ENCODE measurements around the gene ESCO1.

The ESCO1 gene

DNA sequence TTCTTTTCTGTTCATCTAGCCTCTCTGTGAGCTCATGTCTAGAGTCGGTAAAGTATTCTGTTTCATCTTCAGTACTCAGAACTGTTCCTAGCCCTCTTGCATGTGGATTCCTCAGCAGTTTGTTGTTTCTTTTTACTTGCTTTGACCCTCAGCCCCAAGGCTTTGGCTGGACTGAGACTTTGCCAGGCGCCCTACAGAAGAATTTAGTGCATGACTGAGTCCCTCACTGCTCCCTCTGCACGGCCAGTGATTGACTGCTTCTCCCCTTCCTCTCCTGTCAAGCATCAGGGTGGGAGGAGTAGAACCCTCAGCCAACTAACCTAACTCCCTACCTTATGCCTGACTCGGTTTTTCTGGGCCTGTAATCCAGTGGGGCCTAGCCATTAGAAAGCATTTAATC lies 109.8 kb downstream of the ESCO1 start:
- H3K4me3 ChIP-seq (ENCODE audit: control insufficient read depth, low read depth, low read length), result no peak overlapping the region
- no peak for DNase-seq (ENCODE audit: low read depth)
- TF ChIP-seq, protein P1, sequence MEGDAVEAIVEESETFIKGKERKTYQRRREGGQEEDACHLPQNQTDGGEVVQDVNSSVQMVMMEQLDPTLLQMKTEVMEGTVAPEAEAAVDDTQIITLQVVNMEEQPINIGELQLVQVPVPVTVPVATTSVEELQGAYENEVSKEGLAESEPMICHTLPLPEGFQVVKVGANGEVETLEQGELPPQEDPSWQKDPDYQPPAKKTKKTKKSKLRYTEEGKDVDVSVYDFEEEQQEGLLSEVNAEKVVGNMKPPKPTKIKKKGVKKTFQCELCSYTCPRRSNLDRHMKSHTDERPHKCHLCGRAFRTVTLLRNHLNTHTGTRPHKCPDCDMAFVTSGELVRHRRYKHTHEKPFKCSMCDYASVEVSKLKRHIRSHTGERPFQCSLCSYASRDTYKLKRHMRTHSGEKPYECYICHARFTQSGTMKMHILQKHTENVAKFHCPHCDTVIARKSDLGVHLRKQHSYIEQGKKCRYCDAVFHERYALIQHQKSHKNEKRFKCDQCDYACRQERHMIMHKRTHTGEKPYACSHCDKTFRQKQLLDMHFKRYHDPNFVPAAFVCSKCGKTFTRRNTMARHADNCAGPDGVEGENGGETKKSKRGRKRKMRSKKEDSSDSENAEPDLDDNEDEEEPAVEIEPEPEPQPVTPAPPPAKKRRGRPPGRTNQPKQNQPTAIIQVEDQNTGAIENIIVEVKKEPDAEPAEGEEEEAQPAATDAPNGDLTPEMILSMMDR (IDR thresholded peaks at IDR 0.05; ENCODE audit: control insufficient read depth, insufficient read depth, low read depth, low read length, missing control alignments), result no peak

DNA sequence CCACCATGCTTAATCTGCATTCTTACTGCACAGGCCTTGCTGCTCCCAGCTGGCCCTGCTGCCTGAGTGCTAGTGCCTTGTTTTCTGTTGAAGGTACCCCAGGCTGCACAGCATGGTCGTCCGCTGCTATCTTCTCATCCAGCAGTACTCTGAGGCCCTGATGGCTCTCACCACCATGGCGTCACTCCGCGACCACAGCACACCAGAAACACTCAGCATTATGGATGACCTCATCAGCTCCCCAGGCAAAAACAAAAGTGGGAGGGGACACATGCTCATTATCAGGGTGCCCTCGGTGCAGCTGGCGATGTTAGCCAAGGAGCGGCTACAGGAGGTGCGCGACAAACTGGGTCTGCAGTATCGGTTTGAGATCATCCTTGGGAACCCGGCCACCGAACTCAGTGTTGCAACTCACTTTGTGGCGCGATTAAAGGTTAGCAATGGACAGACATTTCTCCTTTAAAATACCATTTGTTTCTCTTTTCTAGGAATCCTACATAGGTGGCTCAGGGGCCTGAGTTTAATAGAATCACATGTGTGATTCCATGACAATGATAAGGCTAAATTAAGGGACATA lies 110.5 kb downstream of the ESCO1 start:
- H3K4me3 ChIP-seq (ENCODE audit: control insufficient read depth, low read depth, low read length), result no peak overlapping the region
- TF ChIP-seq, protein P1 (IDR thresholded peaks at IDR 0.05; ENCODE audit: control insufficient read depth, insufficient read depth, low read depth, low read length, missing control alignments), result no peak
- DNase-seq (ENCODE audit: low read depth), result no peak

DNA sequence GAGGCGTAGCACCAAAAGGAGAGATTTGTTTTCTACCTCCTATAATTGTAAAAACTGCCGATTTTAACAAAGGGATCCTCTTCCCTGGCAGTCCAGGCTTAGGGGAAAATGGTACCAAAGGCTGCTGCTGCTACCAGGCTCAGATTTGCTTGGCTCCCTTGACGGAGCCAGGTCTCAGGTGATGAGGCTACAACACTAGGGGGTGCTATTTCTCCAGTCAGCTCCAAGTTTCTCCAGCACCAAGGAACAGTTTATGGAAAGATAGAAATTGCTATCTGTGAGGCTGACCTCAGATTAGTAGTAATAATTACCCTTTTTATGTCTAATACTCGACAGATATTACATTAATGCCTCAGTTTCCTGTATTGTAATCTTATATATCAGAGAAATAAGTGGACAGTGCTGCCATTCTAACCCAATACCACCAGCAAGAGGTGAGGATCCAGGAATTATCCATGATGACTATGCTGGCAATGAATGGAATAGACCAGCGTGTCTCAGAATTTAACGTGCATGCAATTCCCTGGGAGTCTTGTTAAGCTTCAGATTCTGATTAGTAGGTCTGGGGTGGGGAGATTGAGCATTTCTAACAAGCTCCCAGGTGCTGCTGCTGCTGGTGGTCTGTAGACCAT lies 111.3 kb downstream of the ESCO1 start:
- TF ChIP-seq, protein P1 (IDR thresholded peaks at IDR 0.05; ENCODE audit: control insufficient read depth, insufficient read depth, low read depth, low read length, missing control alignments), result peak; percentile 80
- H3K4me3 ChIP-seq (ENCODE audit: control insufficient read depth, low read depth, low read length), result no peak overlapping the region
- DNase-seq (ENCODE audit: low read depth), result no peak

DNA sequence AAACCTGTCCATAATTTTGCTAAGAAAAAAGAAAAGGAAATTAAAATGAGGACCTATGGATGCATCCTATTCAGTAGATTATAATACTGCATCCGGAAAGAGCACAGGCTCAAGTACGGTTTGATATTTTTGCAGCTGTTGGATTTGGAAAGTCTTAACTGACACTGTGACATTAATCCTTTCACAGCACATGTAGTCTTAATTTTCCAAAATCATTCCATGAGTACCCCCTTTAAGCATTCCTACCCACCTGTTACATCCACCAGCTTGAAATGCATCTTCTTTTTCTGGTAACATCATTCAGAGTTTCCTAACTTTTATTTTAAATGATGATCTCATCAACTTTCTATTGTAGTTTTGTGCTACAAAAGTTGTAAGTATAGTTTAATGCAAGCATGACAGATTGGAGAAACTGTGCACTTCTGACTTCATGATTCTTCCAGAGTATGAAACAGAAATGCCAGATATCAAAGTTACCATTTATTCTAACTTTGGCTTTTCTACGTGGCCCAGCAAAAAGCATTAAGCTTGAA lies 113.5 kb downstream of the ESCO1 start:
- no peak overlapping the region for H3K4me3 ChIP-seq (ENCODE audit: control insufficient read depth, low read depth, low read length)
- DNase-seq (ENCODE audit: low read depth), result no peak
- TF ChIP-seq, protein P1 (IDR thresholded peaks at IDR 0.05; ENCODE audit: control insufficient read depth, insufficient read depth, low read depth, low read length, missing control alignments), result no peak

DNA sequence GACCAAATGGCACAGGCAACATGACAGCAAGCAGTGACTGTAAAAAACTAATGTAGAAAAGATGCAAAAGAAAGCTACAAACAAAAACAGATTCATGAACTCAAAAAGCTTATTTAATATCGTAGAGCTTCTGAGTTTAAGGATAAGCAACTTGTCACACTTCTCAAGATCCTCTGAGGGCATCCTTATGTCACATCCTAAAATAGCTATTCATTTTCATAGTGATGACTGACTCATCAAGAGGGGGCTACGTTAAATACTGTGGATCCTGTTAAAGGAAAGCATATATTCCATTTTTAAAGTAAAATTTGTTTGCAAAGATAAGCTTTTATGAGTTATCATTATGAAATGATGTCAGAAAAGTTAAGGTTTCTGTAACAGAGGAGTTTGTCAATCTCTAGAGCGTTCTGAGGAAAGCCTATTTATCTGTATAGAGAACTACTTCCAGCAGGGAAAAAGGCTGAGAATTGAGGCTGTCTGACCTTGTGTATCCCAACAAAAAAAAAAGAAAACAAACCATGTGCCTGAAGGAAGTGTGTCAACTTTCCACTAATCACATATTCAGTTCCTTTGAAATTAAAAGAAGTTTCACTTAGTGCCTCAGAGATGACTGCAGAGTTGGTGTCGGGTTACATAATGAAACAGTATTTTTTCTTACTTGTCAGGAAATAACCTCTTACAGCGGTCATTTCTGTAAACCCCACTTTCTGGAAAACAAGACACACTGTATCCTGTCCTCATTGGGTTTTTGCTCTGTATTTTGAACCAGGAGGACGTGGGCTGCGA lies 115.5 kb downstream of the ESCO1 start:
- TF ChIP-seq, protein P1 (IDR thresholded peaks at IDR 0.05; ENCODE audit: control insufficient read depth, insufficient read depth, low read depth, low read length, missing control alignments), result no peak
- no peak for DNase-seq (ENCODE audit: low read depth)
- no peak overlapping the region for H3K4me3 ChIP-seq (ENCODE audit: control insufficient read depth, low read depth, low read length)

DNA sequence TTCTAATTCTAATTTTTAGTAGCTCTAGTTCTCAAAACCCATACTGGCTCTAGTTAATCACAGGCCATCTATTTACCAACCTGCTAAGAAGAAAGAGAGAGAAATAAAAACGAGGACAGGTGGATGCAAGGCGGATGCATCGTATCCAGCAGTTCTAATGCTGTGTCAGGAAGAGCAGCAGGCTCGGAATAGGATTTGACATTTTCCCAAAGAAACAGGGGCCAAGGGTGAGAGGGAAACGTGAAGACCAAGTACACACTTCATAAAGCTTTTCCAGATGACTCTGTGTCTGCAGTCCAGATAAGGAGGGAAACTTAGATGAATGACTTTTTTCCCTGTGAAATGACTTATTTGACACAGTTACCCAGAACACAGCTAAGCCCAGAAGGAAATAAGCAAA lies 117.5 kb downstream of the ESCO1 start:
- no peak for DNase-seq (ENCODE audit: low read depth)
- TF ChIP-seq, protein P1 (IDR thresholded peaks at IDR 0.05; ENCODE audit: control insufficient read depth, insufficient read depth, low read depth, low read length, missing control alignments), result no peak

More for the DNA sequence above, 117.5 kb downstream of the ESCO1 start:
- no peak overlapping the region for H3K4me3 ChIP-seq (ENCODE audit: control insufficient read depth, low read depth, low read length)
